SK-N-SH treated with all-trans-retinoic acid at 6 μM for 48 hours (cell line): ENCODE measurements around the gene PLEKHO1.
"Not testable (repeated sequence)": the region's sequence is repeated elsewhere in the genome, so short reads cannot be mapped to it uniquely, and the experiment has no call there.

Experiments
- ATAC-seq: fragments of 200-7000 bp; cut with Tn5 transposase; 3 replicates; pipeline ENCODE4 v1.9.1; 2020; ENCODE audit warnings: mild to moderate bottlenecking, moderate library complexity
- ARNTL ChIP-seq: fragments of 450-650 bp; formaldehyde crosslinking; IDR thresholded peaks from 2 replicates; pipeline ENCODE4 v1.5.0; 2020; ENCODE audit warnings: low read depth, mild to moderate bottlenecking, moderate library complexity, borderline replicate concordance
- BACH2 ChIP-seq: fragments of 250-450 bp; sonication (Bioruptor Pico); IDR thresholded peaks from 2 replicates; pipeline ENCODE4 v1.9.0; 2021; ENCODE audit warnings: mild to moderate bottlenecking, borderline replicate concordance
- ESRRG ChIP-seq: fragments of 250-450 bp; sonication (Bioruptor Pico); IDR thresholded peaks from 2 replicates; pipeline ENCODE4 v1.6.1; 2021; ENCODE audit warnings: mild to moderate bottlenecking
- ISL1 ChIP-seq: fragments of 250-450 bp; sonication (Bioruptor Pico); IDR thresholded peaks from 2 replicates; pipeline ENCODE4 v2.1.2; 2022; ENCODE audit warnings: mild to moderate bottlenecking, moderate library complexity
- OSR1 ChIP-seq: fragments of 250-450 bp; sonication (Bioruptor Pico); IDR thresholded peaks from 2 replicates; pipeline ENCODE4 v1.8.0; 2022; ENCODE audit warnings: moderate library complexity, mild to moderate bottlenecking, inconsistent platforms
- PPARA ChIP-seq: fragments of 250-450 bp; sonication (Bioruptor Pico); IDR thresholded peaks from 2 replicates; pipeline ENCODE4 v1.5.0; 2020; ENCODE audit warnings: mild to moderate bottlenecking, borderline replicate concordance
- RARB ChIP-seq: fragments of 250-450 bp; sonication (Bioruptor Pico); IDR thresholded peaks from 2 replicates; pipeline ENCODE4 v1.8.0; 2021; ENCODE audit warnings: mild to moderate bottlenecking, moderate library complexity
- SNAI2 ChIP-seq: fragments of 250-450 bp; sonication (Bioruptor Pico); IDR thresholded peaks from 2 replicates; pipeline ENCODE4 v1.5.0; 2020; ENCODE audit warnings: mild to moderate bottlenecking, moderate library complexity
- TCF4 ChIP-seq: fragments of 250-450 bp; sonication (Bioruptor Pico); IDR thresholded peaks from 2 replicates; pipeline ENCODE4 v1.8.0; 2021; ENCODE audit warnings: mild to moderate bottlenecking, moderate library complexity, borderline replicate concordance
- TOX ChIP-seq: fragments of 250-450 bp; sonication (Bioruptor Pico); IDR thresholded peaks from 2 replicates; pipeline ENCODE4 v1.8.0; 2021; ENCODE audit warnings: mild to moderate bottlenecking, moderate library complexity, borderline replicate concordance
- ZC3H10 ChIP-seq: fragments of 250-450 bp; sonication (Bioruptor Pico); IDR thresholded peaks from 2 replicates; pipeline ENCODE4 v1.5.1; 2021; ENCODE audit warnings: mild to moderate bottlenecking, moderate library complexity
- ZFP3 ChIP-seq: fragments of 250-450 bp; sonication (Bioruptor Pico); IDR thresholded peaks from 2 replicates; pipeline ENCODE4 v1.5.0; 2020; ENCODE audit warnings: mild to moderate bottlenecking, moderate library complexity
- ZFP30 ChIP-seq: fragments of 450-650 bp; formaldehyde crosslinking; IDR thresholded peaks from 2 replicates; pipeline ENCODE4 v1.5.0; 2022; ENCODE audit warnings: mild to moderate bottlenecking, moderate library complexity
- ZNF565 ChIP-seq: fragments of 450-650 bp; formaldehyde crosslinking; conservative IDR thresholded peaks from 2 replicates; pipeline ENCODE4 v1.5.0; 2020; ENCODE audit warnings: low read depth, mild to moderate bottlenecking, moderate library complexity
- ZNF70 ChIP-seq: fragments of 450-650 bp; formaldehyde crosslinking; IDR thresholded peaks from 2 replicates; pipeline ENCODE4 v1.5.0; 2020; ENCODE audit warnings: mild to moderate bottlenecking, moderate library complexity
- ZNF8 ChIP-seq: fragments of 450-650 bp; formaldehyde crosslinking; IDR thresholded peaks from 2 replicates; pipeline ENCODE4 v1.5.0; 2020; ENCODE audit warnings: mild to moderate bottlenecking, moderate library complexity
- TF ChIP-seq, protein P1 (sequence below): fragments of 250-450 bp; sonication (Bioruptor Pico); IDR thresholded peaks from 2 replicates; pipeline ENCODE4 v1.5.0; 2020; ENCODE audit warnings: mild to moderate bottlenecking, moderate library complexity
- TF ChIP-seq, protein P2 (sequence below): fragments of 250-450 bp; sonication (Bioruptor Pico); IDR thresholded peaks from 2 replicates; pipeline ENCODE4 v1.8.0; 2020; ENCODE audit warnings: mild to moderate bottlenecking, moderate library complexity, borderline replicate concordance
- TF ChIP-seq, protein P3 (sequence below): fragments of 250-450 bp; sonication (Bioruptor Pico); IDR thresholded peaks from 2 replicates; pipeline ENCODE4 v1.5.1; 2020; ENCODE audit warnings: low read depth, mild to moderate bottlenecking, moderate library complexity
- TF ChIP-seq, protein P4 (sequence below): fragments of 250-450 bp; sonication (Bioruptor Pico); IDR thresholded peaks from 2 replicates; pipeline ENCODE4 v1.5.1; 2021; ENCODE audit warnings: mild to moderate bottlenecking, moderate library complexity
- TF ChIP-seq, protein P5 (sequence below): fragments of 250-450 bp; sonication (Bioruptor Pico); IDR thresholded peaks from 2 replicates; pipeline ENCODE4 v1.8.0; 2021; ENCODE audit warnings: low read depth, mild to moderate bottlenecking, moderate library complexity, borderline replicate concordance

PLEKHO1 gene

DNA sequence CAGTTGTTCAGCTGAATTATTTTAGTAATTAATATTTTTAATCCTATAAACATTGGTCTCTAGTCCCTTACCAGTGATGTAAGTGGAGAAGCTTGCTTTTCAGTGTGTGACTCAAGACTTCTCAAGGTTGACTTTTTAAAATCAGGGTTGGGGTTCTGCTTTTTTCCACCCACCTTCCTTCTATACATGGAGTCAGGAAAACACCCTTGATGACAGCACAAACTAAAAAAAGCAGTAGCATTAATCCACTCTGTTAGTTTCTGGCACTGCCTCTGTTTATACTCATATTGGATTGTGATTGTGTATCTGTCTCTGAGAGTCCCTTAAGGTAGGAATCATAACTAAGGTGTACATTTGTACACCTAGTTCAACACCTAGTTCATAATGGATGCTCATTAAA lies 8.3 kb upstream of the PLEKHO1 start:
- no peak for ATAC-seq
- TF ChIP-seq BACH2 (CRISPR knock-in tag) = no peak
- no peak for TF ChIP-seq ZNF70

DNA sequence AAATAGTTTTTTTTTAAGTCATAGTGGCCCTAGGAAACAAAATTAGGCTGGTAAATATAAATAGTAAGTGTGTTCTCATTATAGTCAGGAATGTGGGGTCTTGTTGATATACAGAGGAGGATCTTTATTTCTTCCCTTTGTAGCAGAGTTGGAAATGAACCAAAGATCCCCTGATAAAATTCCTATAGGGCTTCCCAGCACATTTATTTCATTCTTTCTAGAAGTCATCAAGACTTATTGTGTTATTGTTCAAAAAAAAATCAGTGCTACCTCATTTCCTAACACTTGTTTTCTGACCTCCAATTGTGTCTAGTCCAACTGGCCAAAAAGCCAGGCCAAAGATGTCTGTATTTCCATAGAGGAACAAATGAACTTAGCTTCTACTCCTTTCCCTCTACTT lies 7.6 kb upstream of the PLEKHO1 start:
- peak; percentile 39; the same call in 1 of the 3 replicates for ATAC-seq
- TF ChIP-seq OSR1 (CRISPR knock-in tag) = no peak
- no peak for TF ChIP-seq PPARA (CRISPR knock-in tag)
- TF ChIP-seq, protein P1, sequence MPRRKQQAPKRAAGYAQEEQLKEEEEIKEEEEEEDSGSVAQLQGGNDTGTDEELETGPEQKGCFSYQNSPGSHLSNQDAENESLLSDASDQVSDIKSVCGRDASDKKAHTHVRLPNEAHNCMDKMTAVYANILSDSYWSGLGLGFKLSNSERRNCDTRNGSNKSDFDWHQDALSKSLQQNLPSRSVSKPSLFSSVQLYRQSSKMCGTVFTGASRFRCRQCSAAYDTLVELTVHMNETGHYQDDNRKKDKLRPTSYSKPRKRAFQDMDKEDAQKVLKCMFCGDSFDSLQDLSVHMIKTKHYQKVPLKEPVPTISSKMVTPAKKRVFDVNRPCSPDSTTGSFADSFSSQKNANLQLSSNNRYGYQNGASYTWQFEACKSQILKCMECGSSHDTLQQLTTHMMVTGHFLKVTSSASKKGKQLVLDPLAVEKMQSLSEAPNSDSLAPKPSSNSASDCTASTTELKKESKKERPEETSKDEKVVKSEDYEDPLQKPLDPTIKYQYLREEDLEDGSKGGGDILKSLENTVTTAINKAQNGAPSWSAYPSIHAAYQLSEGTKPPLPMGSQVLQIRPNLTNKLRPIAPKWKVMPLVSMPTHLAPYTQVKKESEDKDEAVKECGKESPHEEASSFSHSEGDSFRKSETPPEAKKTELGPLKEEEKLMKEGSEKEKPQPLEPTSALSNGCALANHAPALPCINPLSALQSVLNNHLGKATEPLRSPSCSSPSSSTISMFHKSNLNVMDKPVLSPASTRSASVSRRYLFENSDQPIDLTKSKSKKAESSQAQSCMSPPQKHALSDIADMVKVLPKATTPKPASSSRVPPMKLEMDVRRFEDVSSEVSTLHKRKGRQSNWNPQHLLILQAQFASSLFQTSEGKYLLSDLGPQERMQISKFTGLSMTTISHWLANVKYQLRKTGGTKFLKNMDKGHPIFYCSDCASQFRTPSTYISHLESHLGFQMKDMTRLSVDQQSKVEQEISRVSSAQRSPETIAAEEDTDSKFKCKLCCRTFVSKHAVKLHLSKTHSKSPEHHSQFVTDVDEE (CRISPR knock-in tag) = no peak
- TF ChIP-seq SNAI2 (CRISPR knock-in tag) = no peak
- no peak for TF ChIP-seq ZNF565 (CRISPR knock-in tag)
- TF ChIP-seq ZFP3 (CRISPR knock-in tag) = no peak
- TF ChIP-seq RARB = no peak
- TF ChIP-seq, protein P2, sequence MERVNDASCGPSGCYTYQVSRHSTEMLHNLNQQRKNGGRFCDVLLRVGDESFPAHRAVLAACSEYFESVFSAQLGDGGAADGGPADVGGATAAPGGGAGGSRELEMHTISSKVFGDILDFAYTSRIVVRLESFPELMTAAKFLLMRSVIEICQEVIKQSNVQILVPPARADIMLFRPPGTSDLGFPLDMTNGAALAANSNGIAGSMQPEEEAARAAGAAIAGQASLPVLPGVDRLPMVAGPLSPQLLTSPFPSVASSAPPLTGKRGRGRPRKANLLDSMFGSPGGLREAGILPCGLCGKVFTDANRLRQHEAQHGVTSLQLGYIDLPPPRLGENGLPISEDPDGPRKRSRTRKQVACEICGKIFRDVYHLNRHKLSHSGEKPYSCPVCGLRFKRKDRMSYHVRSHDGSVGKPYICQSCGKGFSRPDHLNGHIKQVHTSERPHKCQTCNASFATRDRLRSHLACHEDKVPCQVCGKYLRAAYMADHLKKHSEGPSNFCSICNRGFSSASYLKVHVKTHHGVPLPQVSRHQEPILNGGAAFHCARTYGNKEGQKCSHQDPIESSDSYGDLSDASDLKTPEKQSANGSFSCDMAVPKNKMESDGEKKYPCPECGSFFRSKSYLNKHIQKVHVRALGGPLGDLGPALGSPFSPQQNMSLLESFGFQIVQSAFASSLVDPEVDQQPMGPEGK (CRISPR knock-in tag) = no peak
- no peak for TF ChIP-seq TOX
- no peak for TF ChIP-seq ISL1 (CRISPR knock-in tag)
- TF ChIP-seq ZFP30 (CRISPR knock-in tag) = no peak
- no peak for TF ChIP-seq ZNF70
- TF ChIP-seq, protein P3, sequence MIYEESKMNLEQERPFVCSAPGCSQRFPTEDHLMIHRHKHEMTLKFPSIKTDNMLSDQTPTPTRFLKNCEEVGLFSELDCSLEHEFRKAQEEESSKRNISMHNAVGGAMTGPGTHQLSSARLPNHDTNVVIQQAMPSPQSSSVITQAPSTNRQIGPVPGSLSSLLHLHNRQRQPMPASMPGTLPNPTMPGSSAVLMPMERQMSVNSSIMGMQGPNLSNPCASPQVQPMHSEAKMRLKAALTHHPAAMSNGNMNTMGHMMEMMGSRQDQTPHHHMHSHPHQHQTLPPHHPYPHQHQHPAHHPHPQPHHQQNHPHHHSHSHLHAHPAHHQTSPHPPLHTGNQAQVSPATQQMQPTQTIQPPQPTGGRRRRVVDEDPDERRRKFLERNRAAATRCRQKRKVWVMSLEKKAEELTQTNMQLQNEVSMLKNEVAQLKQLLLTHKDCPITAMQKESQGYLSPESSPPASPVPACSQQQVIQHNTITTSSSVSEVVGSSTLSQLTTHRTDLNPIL (CRISPR knock-in tag) = no peak
- TF ChIP-seq TCF4 (CRISPR knock-in tag) = no peak
- TF ChIP-seq ZNF8 (CRISPR knock-in tag) = no peak
- no peak for TF ChIP-seq BACH2 (CRISPR knock-in tag)
- TF ChIP-seq ARNTL (CRISPR knock-in tag) = no peak
- TF ChIP-seq, protein P4, sequence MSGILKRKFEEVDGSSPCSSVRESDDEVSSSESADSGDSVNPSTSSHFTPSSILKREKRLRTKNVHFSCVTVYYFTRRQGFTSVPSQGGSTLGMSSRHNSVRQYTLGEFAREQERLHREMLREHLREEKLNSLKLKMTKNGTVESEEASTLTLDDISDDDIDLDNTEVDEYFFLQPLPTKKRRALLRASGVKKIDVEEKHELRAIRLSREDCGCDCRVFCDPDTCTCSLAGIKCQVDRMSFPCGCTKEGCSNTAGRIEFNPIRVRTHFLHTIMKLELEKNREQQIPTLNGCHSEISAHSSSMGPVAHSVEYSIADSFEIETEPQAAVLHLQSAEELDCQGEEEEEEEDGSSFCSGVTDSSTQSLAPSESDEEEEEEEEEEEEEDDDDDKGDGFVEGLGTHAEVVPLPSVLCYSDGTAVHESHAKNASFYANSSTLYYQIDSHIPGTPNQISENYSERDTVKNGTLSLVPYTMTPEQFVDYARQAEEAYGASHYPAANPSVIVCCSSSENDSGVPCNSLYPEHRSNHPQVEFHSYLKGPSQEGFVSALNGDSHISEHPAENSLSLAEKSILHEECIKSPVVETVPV (CRISPR knock-in tag) = no peak
- no peak for TF ChIP-seq ZC3H10 (CRISPR knock-in tag)

DNA sequence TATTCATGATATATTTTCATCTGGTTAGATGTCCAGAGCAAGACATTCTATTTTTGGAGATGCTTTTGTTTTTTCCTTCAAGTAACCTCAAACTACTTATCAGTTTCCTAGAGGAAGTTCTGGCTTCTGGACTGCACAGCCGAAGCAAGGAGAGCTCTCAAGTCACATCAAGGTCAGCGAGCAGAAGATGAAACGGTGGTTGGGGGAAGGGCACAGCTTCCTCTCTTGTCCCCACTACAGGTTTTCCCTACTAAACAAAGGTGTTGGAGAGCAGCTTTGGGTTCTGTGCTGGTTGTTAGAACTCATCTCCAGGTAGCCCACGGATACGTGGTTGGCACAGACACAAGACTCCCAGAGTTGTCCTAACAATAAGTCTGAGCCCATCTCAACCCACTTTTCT lies 5.1 kb upstream of the PLEKHO1 start:
- no peak for ATAC-seq
- TF ChIP-seq ESRRG (CRISPR knock-in tag) = no peak
- no peak for TF ChIP-seq TCF4 (CRISPR knock-in tag)
- TF ChIP-seq, protein P5, sequence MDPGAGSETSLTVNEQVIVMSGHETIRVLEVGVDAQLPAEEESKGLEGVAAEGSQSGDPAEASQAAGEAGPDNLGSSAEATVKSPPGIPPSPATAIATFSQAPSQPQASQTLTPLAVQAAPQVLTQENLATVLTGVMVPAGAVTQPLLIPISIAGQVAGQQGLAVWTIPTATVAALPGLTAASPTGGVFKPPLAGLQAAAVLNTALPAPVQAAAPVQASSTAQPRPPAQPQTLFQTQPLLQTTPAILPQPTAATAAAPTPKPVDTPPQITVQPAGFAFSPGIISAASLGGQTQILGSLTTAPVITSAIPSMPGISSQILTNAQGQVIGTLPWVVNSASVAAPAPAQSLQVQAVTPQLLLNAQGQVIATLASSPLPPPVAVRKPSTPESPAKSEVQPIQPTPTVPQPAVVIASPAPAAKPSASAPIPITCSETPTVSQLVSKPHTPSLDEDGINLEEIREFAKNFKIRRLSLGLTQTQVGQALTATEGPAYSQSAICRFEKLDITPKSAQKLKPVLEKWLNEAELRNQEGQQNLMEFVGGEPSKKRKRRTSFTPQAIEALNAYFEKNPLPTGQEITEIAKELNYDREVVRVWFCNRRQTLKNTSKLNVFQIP = no peak
- no peak for TF ChIP-seq ZFP3 (CRISPR knock-in tag)
- no peak for TF ChIP-seq PPARA (CRISPR knock-in tag)

DNA sequence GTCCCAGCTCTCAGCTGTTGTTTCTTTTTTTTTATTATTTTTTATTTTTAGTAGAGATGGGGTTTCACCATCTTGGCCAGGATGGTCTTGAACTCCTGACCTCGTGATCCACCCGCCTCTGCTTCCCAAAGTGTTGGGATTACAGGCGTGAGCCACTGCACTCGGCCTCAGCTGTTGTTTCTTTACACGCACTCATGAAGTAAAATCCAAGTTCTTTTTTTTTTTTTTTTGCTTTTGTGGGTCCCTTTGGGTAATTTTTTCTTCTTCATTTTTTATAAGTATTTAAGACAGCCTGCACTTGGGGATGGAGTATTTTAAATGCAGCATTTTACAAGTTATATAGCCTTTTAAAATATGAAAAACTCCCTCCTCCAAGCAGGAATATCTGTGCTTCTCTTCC lies 3.7 kb upstream of the PLEKHO1 start:
- ATAC-seq = not testable (repeated sequence)
